Mononuclear cell (primary cell): ENCODE results near the gene BCL2L12. TPM values are rescaled to one million over a fixed set of nuclear protein-coding genes. Genes with fewer than 3 reads are reported as not detected.

Experiments
- H3K27me3 ChIP-seq: 2 replicates; pipeline ENCODE4 v1.6.0; 2011; ENCODE audit warnings: low read length, control low read depth; ENCODE audit not compliant: insufficient read depth
- H3K4me1 ChIP-seq: 2 replicates; pipeline ENCODE4 v1.5.1; 2011; ENCODE audit warnings: mild to moderate bottlenecking, low read length, control low read depth; ENCODE audit not compliant: insufficient read depth
- H3K4me3 ChIP-seq: 2 replicates; pipeline ENCODE4 v1.5.1; 2011; ENCODE audit warnings: mild to moderate bottlenecking, low read length, moderate library complexity
- H3K9me3 ChIP-seq: 2 replicates; pipeline ENCODE4 v1.5.1; 2011; ENCODE audit warnings: low read depth, mild to moderate bottlenecking, control low read depth, low read length
- total RNA-seq: library from RNA; depleted of rRNA; stranded (reverse); fragments of >200 nt; gene quantifications from one replicate; pipeline ENCODE4 v1.2.3, GENCODE V29; 2012

BCL2L12 gene
- total RNA-seq, 1 donor = 1.8 TPM

DNA sequence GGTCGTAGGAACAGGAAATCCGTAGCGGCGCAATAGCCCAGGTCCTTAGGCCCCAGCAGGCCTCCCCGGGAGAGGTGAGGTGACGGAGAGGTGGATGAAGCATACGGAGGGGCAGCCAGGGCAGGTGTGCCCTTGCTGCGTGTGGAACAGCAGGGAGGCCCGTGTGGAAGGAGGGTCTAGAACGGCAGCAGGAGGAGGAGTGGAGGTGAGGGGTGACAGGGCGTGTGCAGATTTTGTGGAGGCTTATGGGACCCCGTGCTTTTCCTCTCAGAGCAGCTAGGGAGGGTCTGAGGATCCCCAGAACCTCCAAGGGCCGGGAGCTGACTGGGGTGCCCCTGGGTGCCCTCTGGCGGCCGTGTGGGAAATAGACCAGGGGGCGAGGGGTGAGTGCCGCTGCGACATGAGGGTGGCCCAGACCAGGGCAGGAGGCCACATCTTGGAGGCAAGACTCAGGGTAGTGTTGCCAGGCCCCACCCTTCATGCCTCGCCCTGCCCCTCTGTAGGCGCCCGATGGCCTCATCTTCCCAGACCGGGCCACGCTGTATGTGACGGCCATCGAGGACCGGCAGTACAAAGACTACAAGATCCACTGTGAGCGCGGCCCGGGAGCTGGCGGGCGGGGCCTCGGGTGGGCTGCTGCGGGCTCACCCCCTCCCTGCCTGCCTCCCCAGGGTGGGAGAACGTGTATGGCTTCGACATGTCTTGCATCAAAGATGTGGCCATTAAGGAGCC lies 18.7 kb downstream of the BCL2L12 start:
- no peaks in the 10 kb centered on the region for H3K27me3 ChIP-seq
- H3K4me3 ChIP-seq = no peak overlapping the region
- no peaks in the 10 kb centered on the region for H3K9me3 ChIP-seq
- H3K4me1 ChIP-seq = peaks cover 22% of the 10 kb centered on the region

DNA sequence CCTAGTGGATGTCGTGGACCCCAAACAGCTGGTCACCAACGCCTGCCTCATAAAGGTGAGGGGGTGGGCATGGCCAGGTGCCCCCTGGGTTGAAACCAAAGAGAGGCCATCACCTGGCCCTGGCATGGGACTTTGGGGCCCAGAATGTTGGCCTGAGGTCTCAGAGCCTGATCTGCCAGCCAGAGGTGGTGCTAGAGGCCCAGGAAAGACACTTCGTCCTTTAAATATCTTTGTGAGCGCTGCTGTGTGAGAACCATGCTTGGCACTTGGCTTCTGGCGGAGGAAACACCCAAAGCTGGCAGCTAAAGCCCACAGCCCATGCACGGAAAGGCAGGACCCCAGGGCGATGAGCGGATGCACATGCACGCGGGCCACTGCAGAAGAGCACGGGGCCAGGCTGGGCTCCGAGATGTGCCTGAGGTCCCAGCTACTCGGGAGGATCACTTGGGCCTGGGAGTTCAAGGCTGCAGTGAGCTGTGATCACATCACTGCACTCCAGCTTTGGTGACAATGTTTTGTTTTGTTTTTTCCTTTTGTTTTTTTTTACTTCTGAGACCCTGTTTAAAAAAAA lies 19.3 kb downstream of the BCL2L12 start:
- peaks cover 23% of the 10 kb centered on the region for H3K4me1 ChIP-seq
- H3K4me3 ChIP-seq = no peak overlapping the region
- H3K27me3 ChIP-seq = peaks cover 4% of the 10 kb centered on the region
- H3K9me3 ChIP-seq = no peaks in the 10 kb centered on the region

DNA sequence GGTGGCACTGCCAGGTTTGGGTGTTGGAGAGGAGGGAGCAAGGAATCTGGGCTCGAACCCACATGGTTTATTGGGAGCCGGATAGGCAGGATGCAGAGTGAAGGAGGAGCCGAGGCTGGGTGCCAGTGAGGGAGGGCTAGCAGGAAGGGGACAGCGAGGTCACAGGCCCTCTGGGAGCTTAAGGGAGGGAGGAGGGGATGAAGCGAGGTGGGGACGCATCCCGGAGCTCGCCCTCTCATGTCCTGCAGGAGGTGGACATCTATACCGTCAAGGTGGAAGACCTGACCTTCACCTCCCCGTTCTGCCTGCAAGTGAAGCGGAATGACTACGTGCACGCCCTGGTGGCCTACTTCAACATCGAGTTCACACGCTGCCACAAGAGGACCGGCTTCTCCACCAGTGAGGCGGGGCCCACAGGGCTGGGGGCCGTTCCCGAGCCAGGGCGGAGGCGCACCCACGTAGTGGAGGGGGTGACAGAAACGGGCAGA lies 20.2 kb downstream of the BCL2L12 start:
- Histone ChIP-seq H3K4me3 (no peak overlapping the region), H3K4me1 (peaks cover 23% of the 10 kb centered on the region), H3K27me3 (peaks cover 12% of the 10 kb centered on the region), H3K9me3 (no peaks in the 10 kb centered on the region)

DNA sequence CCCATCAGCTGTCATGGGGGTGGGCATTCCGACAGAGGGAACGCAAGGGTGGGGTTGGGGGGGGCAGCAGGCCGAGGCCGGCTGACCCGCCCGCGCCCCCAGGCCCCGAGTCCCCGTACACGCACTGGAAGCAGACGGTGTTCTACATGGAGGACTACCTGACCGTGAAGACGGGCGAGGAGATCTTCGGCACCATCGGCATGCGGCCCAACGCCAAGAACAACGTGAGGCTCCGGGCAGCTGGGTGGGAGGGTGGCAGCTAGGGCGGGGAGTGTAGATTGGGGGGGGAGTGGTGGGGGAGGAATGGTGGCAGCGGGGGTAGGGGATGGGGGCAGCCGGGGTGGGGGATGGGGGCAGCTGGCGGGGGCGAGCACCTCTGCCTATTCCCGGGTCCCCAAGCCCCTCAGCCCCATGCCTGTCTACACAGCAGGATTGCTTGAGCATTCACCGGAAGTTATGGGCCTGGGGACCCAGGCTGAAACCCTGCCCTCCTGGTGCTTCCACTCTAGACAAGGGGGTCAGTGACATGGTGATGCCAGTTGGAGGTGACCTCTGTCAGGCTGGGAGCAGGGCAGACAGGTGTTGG lies 20.9 kb downstream of the BCL2L12 start:
- no peak overlapping the region for H3K4me3 ChIP-seq
- H3K4me1 ChIP-seq = peaks cover 27% of the 10 kb centered on the region
- no peaks in the 10 kb centered on the region for H3K9me3 ChIP-seq
- peaks cover 19% of the 10 kb centered on the region for H3K27me3 ChIP-seq

DNA sequence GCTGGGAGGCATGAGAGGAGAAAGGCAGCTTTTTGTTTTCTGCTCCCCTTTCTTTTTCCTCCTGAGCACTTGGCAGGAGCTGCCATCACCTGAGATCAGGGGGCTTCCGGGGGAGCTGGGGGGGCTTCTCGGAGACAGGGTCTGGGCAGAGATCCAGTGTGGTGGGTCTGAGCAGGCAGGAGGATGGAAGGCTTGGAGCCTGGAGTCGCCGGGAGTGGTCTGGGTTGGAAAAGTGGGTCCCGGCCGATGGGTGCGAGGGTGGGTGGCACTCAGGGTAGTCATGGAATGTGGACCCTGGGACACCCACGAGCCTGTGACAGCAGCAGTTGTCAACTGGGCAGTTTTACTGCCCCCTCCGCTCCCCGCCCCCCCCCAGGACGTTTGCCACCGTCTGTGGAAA lies 21.4 kb downstream of the BCL2L12 start:
- Histone ChIP-seq H3K9me3 (no peaks in the 10 kb centered on the region), H3K4me3 (no peak overlapping the region), H3K4me1 (peaks cover 29% of the 10 kb centered on the region), H3K27me3 (peaks cover 21% of the 10 kb centered on the region)

DNA sequence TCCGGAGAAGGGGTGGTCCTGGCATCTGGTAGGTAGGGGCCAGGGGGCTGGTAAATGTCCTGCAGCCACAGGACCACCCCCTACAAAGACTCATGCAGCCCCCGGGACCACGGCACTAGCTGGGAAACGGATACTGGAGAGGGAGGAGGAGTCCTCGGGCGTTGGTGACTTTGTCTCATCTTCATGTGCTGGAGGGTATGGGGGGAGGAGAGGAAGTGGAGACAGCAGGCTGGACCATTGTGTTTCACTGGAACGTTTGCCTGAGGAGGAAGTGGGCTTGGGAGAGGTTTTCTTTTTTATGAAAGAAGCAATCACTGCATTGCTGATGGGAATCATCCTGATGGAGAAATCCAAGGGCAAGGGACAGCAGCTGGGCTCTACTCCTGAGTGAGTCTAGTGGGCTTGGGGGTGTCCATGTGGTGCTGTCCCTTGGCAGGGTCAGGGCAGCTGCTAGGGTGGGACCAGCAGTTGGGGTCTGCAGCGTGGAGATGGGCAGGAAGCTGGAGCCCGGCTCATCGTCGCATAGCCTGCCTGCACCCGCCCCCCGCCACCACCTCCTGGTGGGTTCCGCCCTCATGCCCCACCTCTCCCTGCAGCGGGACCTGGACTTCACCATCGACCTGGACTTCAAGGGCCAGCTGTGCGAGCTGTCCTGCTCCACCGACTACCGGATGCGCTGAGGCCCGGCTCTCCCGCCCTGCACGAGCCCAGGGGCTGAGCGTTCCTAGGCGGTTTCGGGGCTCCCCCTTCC lies 22.0 kb downstream of the BCL2L12 start:
- H3K4me1 ChIP-seq = peaks cover 29% of the 10 kb centered on the region
- H3K4me3 ChIP-seq = no peak overlapping the region
- no peaks in the 10 kb centered on the region for H3K9me3 ChIP-seq
- peaks cover 21% of the 10 kb centered on the region for H3K27me3 ChIP-seq

DNA sequence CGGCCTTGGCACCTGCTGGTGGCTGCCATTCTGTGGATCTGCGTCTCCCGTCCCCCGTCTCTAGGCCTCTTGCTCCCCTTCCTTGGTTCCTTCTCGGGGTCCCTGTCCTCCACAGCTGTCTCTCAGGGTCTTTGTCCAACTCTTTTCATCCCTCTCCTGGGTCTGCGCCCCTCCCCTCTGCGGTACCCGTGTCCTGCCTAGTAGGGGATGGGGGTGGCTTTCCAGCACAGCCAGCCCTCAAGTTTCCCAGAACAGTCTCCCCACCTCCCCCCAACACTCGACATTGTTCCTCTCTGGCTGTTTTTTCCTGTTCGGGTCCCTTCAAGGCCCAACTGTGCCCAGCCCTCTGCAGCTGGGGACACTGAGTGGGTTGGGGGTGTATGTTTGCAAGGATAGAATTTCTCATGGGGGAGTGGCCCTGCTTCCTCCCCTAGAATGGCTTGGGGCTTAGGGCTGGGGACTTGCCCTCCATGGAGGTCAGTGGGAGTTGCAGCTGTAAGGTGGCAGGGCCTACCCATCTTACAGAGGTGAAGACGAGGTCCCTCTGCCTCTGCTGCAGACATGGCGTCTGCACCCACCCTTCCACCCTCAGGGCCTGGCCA lies 22.9 kb downstream of the BCL2L12 start:
- Histone ChIP-seq H3K27me3 (peaks cover 21% of the 10 kb centered on the region), H3K4me3 (no peak overlapping the region), H3K4me1 (peaks cover 29% of the 10 kb centered on the region), H3K9me3 (no peaks in the 10 kb centered on the region)

DNA sequence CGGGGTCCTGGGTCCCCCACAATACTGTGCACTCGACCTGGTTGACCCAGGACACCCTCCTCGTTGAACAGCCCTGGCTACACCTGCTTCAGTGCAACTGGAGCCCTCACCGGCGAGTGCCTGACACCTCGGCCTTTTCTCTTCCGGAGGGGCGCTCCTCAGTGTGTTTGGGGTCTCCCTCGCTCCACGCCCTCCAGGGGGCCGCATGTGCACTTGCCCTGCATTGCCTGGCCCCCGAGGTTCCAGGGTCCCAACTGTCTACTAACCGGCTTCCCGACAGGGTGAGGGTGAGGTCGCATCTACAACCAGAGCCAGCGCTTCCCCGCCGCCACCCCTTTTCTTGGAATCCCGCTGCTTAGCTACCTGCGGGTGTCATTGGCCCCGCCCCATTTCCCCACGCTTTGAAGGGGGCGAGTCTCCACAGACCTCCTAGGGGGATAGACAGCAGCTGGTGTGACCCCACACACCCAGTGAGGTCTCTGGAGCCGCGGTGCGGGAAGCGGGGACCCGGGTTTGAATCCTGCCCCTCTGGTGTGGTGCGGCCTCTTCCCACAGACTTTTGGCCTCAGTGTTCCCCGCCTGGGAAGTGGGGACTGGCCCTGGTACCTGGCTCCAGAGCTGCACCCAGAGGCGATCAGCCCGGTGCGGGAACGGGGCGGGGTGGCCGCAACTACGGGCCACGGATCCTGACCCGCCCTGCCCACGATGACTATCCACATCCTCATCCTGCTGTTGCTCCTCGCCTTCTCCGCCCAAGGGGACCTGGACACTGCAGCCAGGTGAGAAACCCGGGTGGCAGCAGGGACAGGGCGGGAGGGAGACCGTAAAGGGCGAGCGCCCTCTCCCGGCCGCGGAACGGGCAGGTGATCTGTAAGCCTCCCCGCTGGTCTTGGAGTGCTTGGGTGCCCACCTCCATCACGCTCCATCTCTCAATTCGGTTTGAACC lies 23.7 kb downstream of the BCL2L12 start, which contains the start of gene ADM5:
Gene ADM5 (plus strand): TSS at position 462 of the 946 bp plus-strand sequence. CDS start 244 bp downstream, at position 706.
- H3K4me3 ChIP-seq = no peak within 1 kb of the TSS
- H3K27me3 ChIP-seq = peaks cover 21% of the 10 kb centered on the region
- H3K4me1 ChIP-seq = peaks cover 29% of the 10 kb centered on the region
- no peaks in the 10 kb centered on the region for H3K9me3 ChIP-seq

DNA sequence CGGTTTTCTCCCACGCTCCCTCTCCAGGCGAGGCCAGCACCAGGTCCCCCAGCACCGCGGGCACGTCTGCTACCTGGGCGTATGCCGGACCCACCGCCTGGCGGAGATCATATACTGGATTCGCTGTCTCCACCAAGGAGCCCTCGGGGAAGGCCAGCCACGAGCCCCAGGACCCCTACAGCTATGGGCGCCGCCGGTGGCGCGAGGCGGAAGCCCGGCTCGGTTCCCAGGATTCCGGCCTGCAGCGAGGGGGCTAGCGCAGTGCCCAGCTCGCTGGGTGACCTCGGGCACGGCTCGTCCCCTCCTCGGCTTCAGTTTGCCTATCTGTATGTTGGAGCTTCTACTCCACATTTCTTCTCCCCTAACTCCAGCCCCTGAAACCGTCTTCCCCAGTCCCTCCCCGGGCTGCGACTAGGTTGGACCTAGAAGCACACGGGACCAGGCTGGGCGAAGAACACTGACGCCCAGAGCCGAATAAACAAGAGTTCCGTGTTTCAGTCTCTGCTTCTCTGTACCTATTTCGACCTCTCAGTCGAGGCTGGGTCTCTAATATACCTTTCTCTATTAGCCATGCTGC lies 24.4 kb downstream of the BCL2L12 start:
- peaks cover 29% of the 10 kb centered on the region for H3K4me1 ChIP-seq
- no peak overlapping the region for H3K4me3 ChIP-seq
- H3K27me3 ChIP-seq = peaks cover 21% of the 10 kb centered on the region
- no peaks in the 10 kb centered on the region for H3K9me3 ChIP-seq

DNA sequence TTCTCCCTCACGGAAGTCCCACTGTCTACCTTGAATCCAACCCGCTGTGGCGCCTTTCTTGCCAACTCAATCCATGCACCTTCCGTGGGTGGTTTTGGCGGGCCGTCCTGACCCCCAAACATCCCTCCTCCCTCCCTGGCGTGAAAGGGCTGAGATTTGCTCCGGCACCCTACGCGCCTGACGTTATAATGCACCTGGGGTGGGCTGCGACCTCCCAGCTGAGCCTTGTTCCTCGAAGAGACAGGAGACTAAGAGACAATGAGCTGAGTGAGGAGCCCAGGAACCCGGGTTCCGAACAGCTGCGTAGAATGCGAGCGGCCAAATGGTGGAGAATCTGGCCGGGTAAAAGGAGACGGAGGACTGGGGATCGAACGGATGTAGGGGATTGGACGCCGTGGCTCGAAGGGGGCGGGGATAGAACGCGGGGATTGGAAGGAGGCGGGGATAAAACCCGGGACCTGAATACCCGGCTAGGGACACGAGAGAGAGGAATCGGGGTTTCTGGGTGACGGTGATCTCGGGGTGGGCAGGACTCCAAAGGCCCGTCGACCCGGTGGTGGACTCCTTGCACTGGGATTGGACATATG lies 25.0 kb downstream of the BCL2L12 start, which contains the start of gene CPT1C:
Gene CPT1C (plus strand): TSS at position 461 of the 587 bp plus-strand sequence. CDS start 1,137 bp downstream, outside the sequence.
- peaks cover 29% of the 10 kb centered on the region for H3K4me1 ChIP-seq
- H3K4me3 ChIP-seq = no peak within 1 kb of the TSS
- peaks cover 21% of the 10 kb centered on the region for H3K27me3 ChIP-seq
- no peaks in the 10 kb centered on the region for H3K9me3 ChIP-seq

DNA sequence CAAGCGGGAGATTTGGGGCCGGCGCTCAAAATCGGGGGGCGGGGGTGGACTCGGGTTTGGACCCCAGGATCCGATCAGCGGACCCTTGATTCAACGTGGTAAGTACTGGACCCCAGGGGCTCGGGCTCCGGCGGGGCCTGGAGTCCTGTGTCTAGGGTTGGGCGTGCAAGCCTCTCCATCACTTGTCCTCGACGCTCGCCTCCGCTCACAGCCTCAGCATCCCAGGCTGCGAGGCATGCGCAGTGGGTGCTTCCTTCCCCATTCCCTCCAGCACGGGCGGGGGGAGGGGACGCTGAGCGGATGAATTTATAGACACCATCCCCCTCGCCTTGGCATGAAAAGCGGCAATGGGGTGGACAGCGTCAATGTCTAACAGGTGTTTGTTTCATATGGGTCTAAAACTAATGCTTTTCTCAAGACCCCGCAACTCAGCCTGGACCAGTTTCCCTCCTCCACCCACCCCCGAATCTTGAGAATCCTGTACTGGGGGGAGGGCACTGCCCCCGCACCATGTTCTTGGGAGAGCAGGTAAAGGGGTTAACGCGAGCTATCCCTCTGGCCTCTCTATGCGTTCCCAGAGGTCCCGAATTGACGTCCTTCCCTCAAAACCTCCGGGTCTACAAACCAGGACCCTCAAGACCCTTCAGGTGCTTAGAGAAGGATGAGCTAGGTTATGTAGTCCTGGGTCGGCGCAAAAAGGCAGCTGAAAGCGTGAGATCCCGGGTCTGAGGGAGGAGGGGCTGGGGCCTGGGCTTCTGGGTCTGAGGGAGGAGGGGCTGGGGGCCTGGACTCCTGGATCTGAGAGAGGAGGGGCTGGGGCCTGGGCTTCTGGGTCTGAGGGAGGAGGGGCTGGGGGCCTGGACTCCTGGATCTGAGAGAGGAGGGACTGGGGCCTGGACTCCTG lies 25.8 kb downstream of the BCL2L12 start:
- Histone ChIP-seq H3K4me1 (peaks cover 29% of the 10 kb centered on the region), H3K27me3 (peaks cover 21% of the 10 kb centered on the region), H3K9me3 (no peaks in the 10 kb centered on the region), H3K4me3 (no peak overlapping the region)

DNA sequence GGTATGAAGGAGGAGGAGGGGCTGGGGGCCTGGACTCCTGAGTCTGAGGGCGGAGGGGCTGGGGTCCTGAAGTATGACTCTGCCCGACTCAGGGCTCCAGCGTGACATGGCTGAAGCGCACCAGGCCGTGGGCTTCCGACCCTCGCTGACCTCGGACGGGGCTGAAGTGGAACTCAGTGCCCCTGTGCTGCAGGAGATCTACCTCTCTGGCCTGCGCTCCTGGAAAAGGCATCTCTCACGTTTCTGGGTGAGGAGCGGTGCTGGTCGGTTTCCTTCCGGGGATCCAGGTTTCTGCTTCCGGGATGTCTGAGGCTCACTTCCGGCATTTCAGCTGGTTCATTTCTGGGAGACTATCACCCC lies 26.4 kb downstream of the BCL2L12 start:
- Histone ChIP-seq H3K27me3 (peaks cover 21% of the 10 kb centered on the region), H3K4me1 (peaks cover 29% of the 10 kb centered on the region), H3K9me3 (no peaks in the 10 kb centered on the region), H3K4me3 (no peak overlapping the region)
